HG03354 (cell line): ENCODE results near the gene CCDC7.
"Not testable (repeated sequence)": the region's sequence is repeated elsewhere in the genome, so short reads cannot be mapped to it uniquely, and the experiment has no call there.

Source experiments
- ATAC-seq: cut with Tn5 transposase; IDR thresholded peaks from one replicate; pipeline ENCODE4 v1.9.1; 2021; ENCODE audit warnings: mild to moderate bottlenecking; ENCODE audit not compliant: unreplicated experiment, poor library complexity, severe bottlenecking

CCDC7 gene

GRCh38 chr10:32909456-32909855, 463.5 kb downstream of the CCDC7 start:
- ATAC-seq = no peak

- ATAC-seq = not testable (repeated sequence)
Observed at GRCh38 chr10:32909970-32910369, 464.0 kb downstream of the CCDC7 start.

- no peak for ATAC-seq
Observed at GRCh38 chr10:32911285-32912016, 465.5 kb downstream of the CCDC7 start.

GRCh38 chr10:32917817-32918216, 471.9 kb downstream of the CCDC7 start:
- ATAC-seq = not testable (repeated sequence)

GRCh38 chr10:32922170-32922569, 476.2 kb downstream of the CCDC7 start:
- no peak for ATAC-seq

- ATAC-seq = no peak
Observed at GRCh38 chr10:32923134-32923533, 477.2 kb downstream of the CCDC7 start.

GRCh38 chr10:32923849-32924248, 477.9 kb downstream of the CCDC7 start:
- no peak for ATAC-seq
